ENCODE results near the gene PRDM10.
"Not testable (repeated sequence)": the region's sequence is repeated elsewhere in the genome, so short reads cannot be mapped to it uniquely, and the experiment has no call there.

Gene PRDM10

DNA sequence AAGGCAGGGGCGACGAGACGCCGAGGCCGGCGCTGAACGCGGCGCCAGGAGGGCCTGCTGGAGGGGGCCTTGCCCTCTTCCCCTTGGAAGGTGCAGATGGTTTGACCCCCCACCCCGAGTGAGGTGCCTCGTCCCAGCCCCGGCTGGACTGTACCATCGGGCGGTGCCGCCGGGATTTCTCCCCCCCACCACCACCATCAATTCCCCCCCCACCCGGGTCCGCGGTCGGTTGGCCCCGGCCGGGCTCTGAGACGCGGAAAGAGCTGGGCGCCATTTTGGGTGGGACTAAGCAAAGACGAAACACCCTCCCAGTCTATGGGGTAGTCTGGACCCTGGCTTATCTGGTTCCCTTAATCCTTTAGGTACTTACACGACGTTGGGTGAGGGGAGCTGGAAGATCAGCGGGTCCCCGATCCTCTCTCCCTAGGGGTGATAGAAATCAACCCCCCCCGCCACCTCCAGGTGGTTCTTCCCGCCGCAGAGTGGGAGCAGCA lies at the start of gene PRDM10:
Gene PRDM10, minus strand, starts transcription at position 484 of the 494 bp plus-strand sequence. CDS start 41,871 bp downstream, outside the sequence.
- DNase-seq (ENCODE audit: low spot score) = peak; percentile 89

GRCh38 chr11:130051082-130051481 lies 48.4 kb upstream of the PRDM10 start:
- DNase-seq (ENCODE audit: low spot score) = no peak

DNA sequence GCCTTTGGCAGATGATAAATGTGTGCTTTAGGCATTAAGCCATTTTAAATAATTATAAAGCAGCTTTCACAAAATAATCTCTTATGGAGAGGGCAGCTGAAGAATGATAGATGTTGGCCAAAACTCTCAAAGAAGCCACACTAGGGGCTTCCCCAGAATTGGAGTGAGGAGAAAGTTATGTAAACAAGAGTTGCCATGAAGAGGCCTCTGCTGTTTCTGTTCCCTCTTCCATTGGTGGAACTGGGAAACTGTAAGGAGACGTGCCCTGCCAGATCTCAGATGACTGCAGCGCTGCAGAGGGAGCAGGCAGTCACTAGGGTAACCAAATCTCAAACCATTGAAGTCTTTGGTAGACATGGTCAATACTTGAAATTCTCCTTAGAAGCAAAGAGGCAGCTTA lies 47.6 kb upstream of the PRDM10 start:
- DNase-seq (ENCODE audit: low spot score) = no peak

GRCh38 chr11:130049328-130049771 lies 46.7 kb upstream of the PRDM10 start:
- no peak for DNase-seq (ENCODE audit: low spot score)

GRCh38 chr11:130047141-130047540 lies 44.5 kb upstream of the PRDM10 start:
- DNase-seq (ENCODE audit: low spot score) = no peak

- no peak for DNase-seq (ENCODE audit: low spot score)
These were observed 40.9 kb upstream of the PRDM10 start for GRCh38 chr11:130043575-130043974.

- no peak for DNase-seq (ENCODE audit: low spot score)
These were observed 39.5 kb upstream of the PRDM10 start for GRCh38 chr11:130042093-130042591.

DNA sequence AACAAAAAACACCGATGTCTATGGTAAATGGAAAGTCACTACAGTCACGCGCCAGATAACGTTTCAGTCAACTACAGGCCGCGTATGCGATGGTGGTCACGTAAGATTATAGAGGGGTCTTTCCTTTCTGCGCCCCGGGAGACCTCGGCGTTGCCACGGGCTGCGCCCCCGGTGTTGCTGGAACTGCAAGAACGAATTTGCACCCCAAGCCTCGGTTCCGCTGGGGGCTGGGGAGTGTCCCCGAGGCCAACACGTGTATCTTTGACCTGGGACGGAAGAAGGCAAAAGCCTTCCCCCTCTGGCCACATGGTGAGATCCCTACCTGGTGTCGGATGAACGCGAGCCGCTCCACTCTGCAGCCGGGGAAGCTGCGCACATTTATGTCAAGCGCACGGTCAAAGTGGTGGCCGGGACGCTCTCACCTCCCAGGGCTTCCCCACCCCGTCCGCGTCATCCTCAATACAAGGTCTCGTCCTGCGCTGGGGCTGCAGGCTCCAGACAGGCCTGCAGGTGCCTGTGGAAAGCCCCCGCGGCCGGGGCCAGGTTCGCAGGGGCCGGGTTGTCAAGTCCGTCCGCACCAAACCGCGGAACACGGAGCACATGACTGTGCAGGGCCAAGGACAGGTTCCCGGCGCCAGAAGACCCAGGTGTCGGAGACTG lies 37.8 kb upstream of the PRDM10 start:
- peak; percentile 26 for DNase-seq (ENCODE audit: low spot score)

- DNase-seq (ENCODE audit: low spot score) = no peak
These were observed 35.4 kb upstream of the PRDM10 start for GRCh38 chr11:130037881-130038585.

- no peak for DNase-seq (ENCODE audit: low spot score)
These were observed 34.4 kb upstream of the PRDM10 start for GRCh38 chr11:130037058-130037457.

DNA sequence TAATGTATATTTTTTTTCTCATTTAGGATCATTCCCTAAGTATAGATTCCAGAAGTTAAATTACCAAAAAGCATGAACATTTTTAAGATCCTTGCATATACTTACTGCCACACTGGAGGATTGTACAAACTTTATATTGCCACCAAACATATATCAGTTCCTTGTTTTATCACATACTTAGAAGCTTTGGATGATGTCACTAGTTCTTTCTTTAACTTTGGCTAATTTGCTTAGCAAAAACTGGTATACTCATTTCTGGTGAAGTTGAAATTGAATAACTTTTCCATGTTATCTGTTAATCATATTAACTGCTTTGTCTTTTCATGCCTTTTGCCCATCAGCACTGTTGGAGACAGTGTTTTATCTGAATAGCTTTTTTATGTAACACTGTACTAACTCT lies 31.6 kb upstream of the PRDM10 start:
- DNase-seq (ENCODE audit: low spot score) = no peak

- no peak for DNase-seq (ENCODE audit: low spot score)
These were observed 30.3 kb upstream of the PRDM10 start for GRCh38 chr11:130032931-130033330.

DNA sequence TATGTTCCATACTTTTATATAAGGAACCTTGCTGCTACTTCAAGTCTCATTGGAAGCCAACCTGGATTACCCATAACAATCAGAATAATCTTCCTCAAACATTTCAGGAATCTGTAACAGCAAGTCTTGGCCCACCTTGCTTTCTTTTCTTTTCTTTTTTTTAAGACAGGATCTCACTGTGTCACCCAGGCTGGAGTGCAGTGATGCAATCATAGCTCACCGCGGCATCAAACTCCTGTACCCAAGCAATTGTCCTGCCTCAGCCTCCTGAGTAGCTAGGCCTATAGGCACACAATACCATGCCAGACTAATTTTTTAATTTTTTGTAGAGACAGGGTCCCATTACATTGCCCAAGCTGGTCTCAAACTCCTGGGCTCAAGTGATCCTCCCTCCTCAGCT lies 29.3 kb upstream of the PRDM10 start:
- no peak for DNase-seq (ENCODE audit: low spot score)

DNA sequence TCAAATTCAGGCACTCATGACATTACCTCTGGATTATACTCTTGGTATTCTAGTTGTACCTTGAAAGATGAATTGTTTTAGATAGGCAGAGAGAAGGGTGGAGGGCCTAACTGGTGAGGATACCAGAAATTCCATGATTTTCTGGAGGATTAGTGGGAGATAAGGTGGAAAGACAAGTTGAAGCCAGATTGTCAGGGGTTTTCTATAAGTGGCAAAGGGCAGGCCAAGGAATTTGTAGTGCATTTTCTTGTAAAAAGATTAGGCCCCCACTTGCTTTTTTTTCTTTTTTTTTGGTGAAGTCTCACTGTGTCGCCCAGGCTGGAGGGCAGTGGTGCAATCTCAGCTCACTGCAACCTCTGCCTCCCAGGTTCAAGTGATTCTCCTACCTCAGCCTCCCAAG lies 28.4 kb upstream of the PRDM10 start:
- DNase-seq (ENCODE audit: low spot score) = no peak

- no peak for DNase-seq (ENCODE audit: low spot score)
These were observed 26.5 kb upstream of the PRDM10 start for GRCh38 chr11:130029137-130029536.

DNA sequence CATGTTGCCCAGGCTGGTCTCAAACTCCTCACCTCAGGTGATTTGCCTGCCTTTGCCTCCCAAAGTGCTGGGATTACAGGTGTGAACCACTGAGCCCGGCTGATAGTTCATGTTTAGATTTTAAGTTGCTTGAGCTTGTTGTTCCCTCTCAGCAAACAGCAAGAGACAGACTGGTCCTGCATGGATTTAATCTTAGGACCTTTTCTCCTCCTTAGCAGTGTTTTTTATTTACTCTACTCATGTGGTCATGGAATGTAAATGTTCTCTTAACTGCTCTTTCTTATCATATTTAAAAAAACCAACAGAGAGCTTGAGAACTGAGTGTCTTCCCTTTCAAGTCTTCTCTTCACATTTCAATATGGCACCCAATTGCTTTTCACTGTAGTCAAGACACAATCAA lies 22.7 kb upstream of the PRDM10 start:
- no peak for DNase-seq (ENCODE audit: low spot score)

DNA sequence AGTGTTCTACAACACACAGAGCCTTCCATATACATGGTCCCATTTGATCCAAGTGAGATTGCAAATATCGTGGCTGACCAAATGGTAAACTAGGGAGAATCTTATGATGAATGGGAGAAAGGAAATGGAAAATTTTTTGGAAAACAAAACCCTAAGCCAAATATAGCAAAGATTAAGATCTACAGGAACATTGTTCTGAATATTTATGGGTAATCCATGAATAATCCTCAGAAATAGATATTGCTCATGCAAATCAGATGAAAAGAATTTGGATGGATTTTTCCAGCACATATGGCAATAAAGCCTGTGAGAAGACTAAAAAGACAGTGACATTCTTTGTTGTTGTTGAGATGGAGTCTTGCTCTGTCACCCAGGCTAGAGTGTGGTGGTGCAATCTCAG lies 21.7 kb upstream of the PRDM10 start:
- no peak for DNase-seq (ENCODE audit: low spot score)

DNA sequence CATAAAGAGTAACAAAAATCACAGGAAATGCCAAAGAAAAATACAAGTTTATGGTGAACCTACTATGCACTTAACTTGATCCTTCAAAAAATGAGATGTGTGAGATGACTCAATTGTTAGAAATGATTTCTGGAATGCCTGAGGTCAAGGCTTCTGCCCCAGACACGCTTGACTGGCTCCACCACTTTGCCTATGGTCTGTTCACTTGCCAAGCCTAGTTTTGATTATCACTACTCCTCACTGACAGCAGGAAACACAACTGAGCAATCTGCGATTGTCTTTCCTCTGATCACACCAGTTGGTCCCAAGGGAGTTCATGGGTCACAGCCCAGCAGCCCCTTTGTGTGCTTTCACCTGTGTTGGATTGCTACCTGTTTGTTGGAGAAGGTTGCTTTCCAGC lies 20.6 kb upstream of the PRDM10 start:
- DNase-seq (ENCODE audit: low spot score) = no peak

GRCh38 chr11:130022799-130023198 lies 20.2 kb upstream of the PRDM10 start:
- DNase-seq (ENCODE audit: low spot score) = no peak

DNA sequence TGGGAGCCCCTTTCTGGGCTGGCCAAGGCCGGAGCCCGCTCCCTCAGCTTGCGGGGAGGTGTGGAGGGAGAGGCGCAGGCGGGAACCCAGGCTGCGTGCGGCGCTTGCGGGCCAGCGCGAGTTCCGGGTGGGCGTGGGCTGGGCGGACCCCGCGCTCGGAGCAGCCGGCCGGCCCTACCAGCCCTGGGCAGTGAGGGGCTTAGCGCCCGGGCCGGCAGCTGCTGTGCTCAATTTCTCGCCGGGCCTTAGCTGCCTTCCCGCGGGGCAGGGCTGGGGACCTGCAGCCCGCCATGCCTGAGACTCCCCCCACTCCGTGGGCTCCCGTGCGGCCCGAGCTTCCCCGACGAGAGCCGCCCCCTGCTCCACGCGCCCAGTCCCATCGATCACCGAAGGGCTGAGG lies 19.0 kb upstream of the PRDM10 start:
- not testable (repeated sequence) for DNase-seq (ENCODE audit: low spot score)

- no peak for DNase-seq (ENCODE audit: low spot score)
These were observed 17.7 kb upstream of the PRDM10 start for GRCh38 chr11:130020323-130020722.

GRCh38 chr11:130015846-130016245 lies 13.2 kb upstream of the PRDM10 start:
- not testable (repeated sequence) for DNase-seq (ENCODE audit: low spot score)

GRCh38 chr11:130008326-130008725 lies 5.7 kb upstream of the PRDM10 start:
- no peak for DNase-seq (ENCODE audit: low spot score)
